HG02588 (cell line): Measurements from ENCODE around the gene ZBTB20.

Experiments
- ATAC-seq: cut with Tn5 transposase; IDR thresholded peaks from one replicate; pipeline ENCODE4 v1.9.1; 2021; ENCODE audit warnings: mild to moderate bottlenecking, moderate library complexity; ENCODE audit not compliant: unreplicated experiment

ZBTB20 gene

DNA sequence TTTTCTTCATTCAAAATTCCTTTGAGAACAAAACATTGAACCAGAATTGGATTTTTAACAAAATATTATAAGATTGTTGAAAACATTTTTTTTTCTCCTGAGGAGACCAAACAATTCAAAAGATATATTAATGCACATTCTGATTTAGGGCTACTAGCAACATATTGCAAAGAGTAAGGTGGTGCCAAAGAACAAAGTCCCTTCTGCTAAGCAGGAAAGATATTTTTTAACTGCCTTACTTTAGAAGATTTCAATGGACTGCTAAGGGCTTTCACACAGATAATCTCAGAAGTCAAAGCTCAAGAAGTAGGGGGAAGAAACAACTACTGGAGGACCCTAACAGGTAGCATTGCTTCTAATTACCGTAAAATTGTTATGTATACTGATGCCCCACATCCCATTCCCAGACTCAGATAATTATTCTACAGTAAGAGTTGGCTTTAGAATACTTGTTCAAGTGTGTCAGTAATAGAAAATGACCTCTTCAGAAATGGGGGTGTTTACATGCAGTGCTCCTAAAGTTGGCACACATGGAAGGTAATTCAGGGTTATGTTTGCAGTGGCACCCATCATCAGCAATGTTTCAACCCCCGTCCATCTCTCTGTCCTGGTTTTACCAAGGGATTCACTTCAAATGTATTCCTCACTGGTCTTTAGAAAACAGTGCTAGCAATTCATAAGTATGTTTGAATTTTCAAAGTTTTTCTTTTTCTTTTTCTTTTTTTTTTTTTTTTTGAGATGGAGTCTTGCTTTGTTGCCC lies 354.7 kb downstream of the ZBTB20 start:
- no peak for ATAC-seq

GRCh38 chr3:114790752-114791151 lies 356.3 kb downstream of the ZBTB20 start:
- ATAC-seq = no peak

GRCh38 chr3:114789803-114790202 lies 357.3 kb downstream of the ZBTB20 start:
- ATAC-seq = no peak

DNA sequence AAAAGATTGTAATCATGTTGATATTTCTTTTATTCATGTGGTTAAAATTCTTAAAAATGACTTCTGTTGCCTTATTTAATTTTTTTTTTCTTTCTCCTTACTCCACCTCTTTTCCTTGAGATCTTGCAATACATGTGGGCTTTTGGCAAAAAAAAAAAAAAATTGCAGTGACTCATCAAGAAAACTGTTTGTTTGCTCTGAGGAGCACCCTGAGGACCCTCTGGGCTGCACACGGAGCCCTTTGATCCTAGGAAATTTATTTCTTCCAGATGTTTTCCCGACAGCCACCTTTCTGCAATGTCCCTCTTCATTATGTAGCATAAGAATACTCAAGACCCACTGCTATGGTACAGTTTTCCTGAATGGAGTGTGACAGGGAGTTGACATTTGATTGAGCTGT lies 371.7 kb downstream of the ZBTB20 start:
- no peak for ATAC-seq

- ATAC-seq = no peak
Observed at GRCh38 chr3:114770874-114771273, 376.2 kb downstream of the ZBTB20 start.

- no peak for ATAC-seq
Observed at GRCh38 chr3:114764056-114764492, 383.0 kb downstream of the ZBTB20 start.

- no peak for ATAC-seq
Observed at GRCh38 chr3:114762144-114762543, 384.9 kb downstream of the ZBTB20 start.

DNA sequence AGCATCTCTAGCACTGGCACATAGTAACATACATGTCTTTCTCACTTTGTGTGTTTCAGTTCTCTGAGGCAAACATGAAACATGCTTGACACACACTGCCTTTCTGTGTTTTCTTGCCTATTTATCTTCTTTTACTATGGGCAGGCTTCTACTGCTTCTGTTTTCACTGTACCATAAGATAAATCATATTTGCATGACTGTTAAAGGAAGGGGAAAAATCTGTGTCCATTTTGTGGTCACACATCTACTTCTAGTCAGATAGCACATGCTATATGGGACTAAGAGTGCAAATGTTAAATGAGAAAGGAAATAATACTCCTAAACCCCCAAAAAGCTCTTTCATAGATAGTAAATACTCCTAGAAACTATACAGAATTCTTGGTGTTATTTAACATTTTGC lies 386.4 kb downstream of the ZBTB20 start:
- no peak for ATAC-seq

- ATAC-seq = no peak
Observed at GRCh38 chr3:114758831-114759699, 388.0 kb downstream of the ZBTB20 start.

DNA sequence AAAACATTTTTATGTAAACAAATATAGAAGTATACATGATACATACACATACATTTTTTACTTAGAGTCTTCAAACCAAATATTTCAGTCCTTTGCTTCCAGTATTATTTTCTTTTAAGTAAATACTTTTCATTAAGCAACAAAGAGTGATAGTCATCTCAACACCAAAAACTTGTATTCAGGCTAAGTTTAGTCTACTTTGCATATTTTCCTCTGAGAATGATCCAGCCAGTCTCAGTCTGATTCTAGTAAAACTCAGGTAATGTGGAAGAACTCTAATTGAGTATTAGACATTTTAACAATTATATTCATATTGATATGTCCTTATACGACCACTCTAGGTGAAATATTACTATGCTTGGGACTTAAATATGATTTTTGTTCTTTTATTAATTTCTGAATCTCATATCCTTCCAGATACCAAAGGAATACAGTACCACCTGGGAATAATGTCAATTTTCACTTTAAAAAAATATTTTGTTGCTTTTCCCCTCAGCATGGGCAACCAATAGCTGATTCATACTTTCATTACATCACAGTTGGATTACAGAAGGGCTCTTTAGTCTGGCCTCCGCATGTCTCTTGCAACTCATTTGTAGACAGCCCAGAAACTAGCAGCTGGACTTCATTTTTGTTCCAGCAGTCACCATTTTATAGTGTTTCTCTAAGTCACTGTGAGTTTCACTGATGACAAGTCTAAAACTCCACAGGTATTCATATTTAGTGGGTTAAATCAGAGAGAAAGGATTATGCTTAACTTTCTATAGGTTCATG lies 390.4 kb downstream of the ZBTB20 start:
- peak; percentile 82 for ATAC-seq

GRCh38 chr3:114746502-114746901 lies 400.6 kb downstream of the ZBTB20 start:
- ATAC-seq = no peak

GRCh38 chr3:114745322-114746240 lies 401.5 kb downstream of the ZBTB20 start:
- ATAC-seq = no peak

DNA sequence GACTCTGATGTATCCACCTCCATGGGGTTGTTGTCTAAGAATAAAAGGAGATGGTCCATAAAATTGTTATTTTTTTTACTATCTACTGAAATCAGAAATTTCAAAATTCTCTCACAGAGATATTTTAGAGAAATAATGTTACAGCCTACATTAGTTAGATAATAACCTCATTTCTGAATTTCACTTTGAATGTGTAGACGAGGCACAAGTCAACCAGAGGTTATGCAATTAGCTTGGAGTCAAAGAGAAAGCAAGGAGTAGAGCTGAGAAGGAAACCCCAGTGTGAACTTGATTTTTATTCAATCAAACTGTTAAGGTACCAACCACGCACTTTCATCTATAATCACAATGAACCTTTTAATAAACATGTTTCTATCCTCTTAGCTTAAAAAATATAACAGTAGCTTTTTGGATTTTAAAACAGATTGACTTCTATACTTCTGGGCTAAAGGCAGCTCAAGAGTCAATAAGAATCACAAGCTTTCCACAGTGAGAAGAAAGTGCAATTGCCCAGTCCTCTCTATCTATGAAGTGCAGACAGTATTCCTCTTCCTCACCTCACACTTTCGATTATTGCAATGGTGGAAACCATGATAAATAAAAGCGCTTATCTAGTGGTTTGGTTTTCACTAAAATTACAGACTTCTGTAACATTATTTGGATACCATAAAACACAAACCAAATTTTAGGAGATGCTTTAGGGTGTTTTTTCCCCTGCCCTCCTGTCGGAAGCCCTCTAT lies 403.2 kb downstream of the ZBTB20 start:
- no peak for ATAC-seq

GRCh38 chr3:114741066-114741465 lies 406.0 kb downstream of the ZBTB20 start:
- ATAC-seq = no peak

GRCh38 chr3:114739627-114740026 lies 407.5 kb downstream of the ZBTB20 start:
- no peak for ATAC-seq

GRCh38 chr3:114732353-114732752 lies 414.7 kb downstream of the ZBTB20 start:
- ATAC-seq = no peak

DNA sequence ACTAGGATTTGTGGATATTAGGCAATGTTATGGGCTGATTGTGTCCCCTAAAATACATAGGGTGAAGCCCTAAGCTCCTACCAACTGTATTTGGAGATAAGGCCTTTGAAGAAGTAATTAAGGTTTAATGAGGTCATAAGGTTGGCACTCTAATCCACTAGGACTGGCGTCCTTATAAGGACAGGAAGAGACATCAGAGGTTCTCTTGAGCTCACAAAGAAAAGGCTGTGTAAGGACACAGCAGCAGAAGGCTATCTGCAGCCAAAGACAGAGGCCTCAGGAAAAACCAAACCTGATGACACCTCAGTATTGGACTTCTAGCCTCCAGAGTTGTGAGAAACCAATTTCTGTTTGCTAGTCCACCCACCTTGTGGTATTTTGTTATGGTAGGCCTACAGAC lies 416.7 kb downstream of the ZBTB20 start:
- no peak for ATAC-seq

GRCh38 chr3:114727373-114727772 lies 419.7 kb downstream of the ZBTB20 start:
- ATAC-seq = no peak

- ATAC-seq = no peak
Observed at GRCh38 chr3:114725966-114726365, 421.1 kb downstream of the ZBTB20 start.

DNA sequence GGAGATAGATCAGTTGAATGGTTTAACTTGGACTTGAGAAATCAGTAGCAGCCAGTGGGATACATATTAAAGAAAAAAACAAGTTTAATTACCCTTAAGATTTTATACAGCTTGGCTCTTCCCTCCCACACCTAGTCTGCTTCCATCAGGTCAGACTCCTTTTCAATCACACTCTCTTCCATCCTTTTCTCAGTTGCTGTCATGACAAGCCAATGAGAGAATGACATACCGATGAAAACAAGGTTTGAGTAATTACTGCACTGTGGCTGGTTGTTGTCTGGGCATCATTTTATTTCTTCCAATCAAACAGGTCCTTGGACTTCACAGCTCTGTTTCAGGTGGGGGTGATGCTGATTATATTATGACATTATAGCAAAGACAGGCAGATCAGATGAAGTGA lies 424.6 kb downstream of the ZBTB20 start:
- ATAC-seq = no peak
